Esophagus (tissue), 2 donors: ENCODE data around the gene ADAMTS14. TPM values are rescaled to one million over a fixed set of nuclear protein-coding genes. Genes with fewer than 3 reads are reported as not detected.

Experiments used
- H3K27ac ChIP-seq, 2 donors: one replicate each; pipeline ENCODE4 v1.5.1; 2013; ENCODE audit warnings: low read depth in 2 of 2, mild to moderate bottlenecking in 2 of 2, inconsistent platforms in 1 of 2, low read length in 1 of 2, moderate library complexity in 1 of 2
- H3K27me3 ChIP-seq, 2 donors: one replicate each; pipeline ENCODE4 v1.6.1; 2013; ENCODE audit warnings: low read length in 2 of 2, control low read depth in 1 of 2, mild to moderate bottlenecking in 1 of 2; ENCODE audit not compliant: insufficient read depth in 2 of 2, control insufficient read depth in 1 of 2
- H3K36me3 ChIP-seq, 2 donors: one replicate each; pipeline ENCODE4 v1.6.1; 2013; ENCODE audit warnings: low read length in 1 of 2; ENCODE audit not compliant: control insufficient read depth in 2 of 2, insufficient read depth in 2 of 2
- H3K4me1 ChIP-seq, 2 donors: one replicate each; pipeline ENCODE4 v1.6.1; 2013; ENCODE audit warnings: low read length in 1 of 2; ENCODE audit not compliant: control insufficient read depth in 2 of 2, insufficient read depth in 2 of 2
- H3K4me3 ChIP-seq, 2 donors: one replicate each; pipeline ENCODE4 v1.5.1; 2013; ENCODE audit warnings: low read length in 2 of 2, mild to moderate bottlenecking in 2 of 2, low read depth in 1 of 2, moderate library complexity in 1 of 2
- H3K9me3 ChIP-seq, 2 donors: one replicate each; pipeline ENCODE4 v1.6.1; 2013; ENCODE audit warnings: mild to moderate bottlenecking in 2 of 2, low read depth in 1 of 2, low read length in 1 of 2, moderate library complexity in 1 of 2; ENCODE audit not compliant: control insufficient read depth in 2 of 2, insufficient read depth in 1 of 2
- WGBS, 2 donors: extraction: QIAGEN DNeasy Blood & Tissue Kit; methylation state at CpG; one replicate each; pipeline ENCODE4 v1.1.7; 2013; 5-methylcytosine and 5-hydroxymethylcytosine counted together
- polyA plus RNA-seq, 2 donors: library from polyadenylated mRNA; stranded (reverse); fragments of 200-250 nt; gene quantifications; one replicate each; pipeline ENCODE4 v1.2.3, GENCODE V29; 2013
- donor health status: healthy with polysubstance abuse.
- donor health status: Bipolar disorder and iron deficiency.

The ADAMTS14 gene
- polyA plus RNA-seq, 2 donors: 0.59 to 2.2 TPM

DNA sequence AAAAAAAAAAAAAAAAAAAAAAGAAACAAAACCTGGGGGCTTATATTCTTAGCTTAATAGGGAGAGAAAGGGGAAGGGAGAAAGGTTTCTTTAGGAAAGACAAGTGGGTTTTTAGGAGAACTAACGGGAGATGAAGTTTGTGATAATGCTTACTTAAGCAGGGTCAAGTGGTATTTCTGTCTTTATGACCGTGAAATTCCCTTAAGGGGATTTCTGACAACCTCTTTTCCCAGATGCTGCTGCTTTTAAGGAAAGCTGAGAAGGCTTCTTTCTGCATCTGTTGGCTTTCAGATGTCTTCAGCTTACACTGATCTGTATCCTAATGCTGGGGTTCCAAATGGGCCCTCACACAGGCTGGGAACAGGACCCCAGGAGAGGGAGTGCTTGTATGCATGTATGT is 42.6 kb downstream of the ADAMTS14 start:
- no peak overlapping the region for H3K4me3 ChIP-seq
- 81 to 83% methylated on average over 2 of the region's 2 CpGs for WGBS, 2 donors
- H3K9me3 ChIP-seq: no peaks in the 10 kb centered on the region
- no peaks in the 10 kb centered on the region for H3K27me3 ChIP-seq
- H3K36me3 ChIP-seq: no peaks in the 10 kb centered on the region
- H3K4me1 ChIP-seq: no peaks in the 10 kb centered on the region
- H3K27ac ChIP-seq: no peak overlapping the region

DNA sequence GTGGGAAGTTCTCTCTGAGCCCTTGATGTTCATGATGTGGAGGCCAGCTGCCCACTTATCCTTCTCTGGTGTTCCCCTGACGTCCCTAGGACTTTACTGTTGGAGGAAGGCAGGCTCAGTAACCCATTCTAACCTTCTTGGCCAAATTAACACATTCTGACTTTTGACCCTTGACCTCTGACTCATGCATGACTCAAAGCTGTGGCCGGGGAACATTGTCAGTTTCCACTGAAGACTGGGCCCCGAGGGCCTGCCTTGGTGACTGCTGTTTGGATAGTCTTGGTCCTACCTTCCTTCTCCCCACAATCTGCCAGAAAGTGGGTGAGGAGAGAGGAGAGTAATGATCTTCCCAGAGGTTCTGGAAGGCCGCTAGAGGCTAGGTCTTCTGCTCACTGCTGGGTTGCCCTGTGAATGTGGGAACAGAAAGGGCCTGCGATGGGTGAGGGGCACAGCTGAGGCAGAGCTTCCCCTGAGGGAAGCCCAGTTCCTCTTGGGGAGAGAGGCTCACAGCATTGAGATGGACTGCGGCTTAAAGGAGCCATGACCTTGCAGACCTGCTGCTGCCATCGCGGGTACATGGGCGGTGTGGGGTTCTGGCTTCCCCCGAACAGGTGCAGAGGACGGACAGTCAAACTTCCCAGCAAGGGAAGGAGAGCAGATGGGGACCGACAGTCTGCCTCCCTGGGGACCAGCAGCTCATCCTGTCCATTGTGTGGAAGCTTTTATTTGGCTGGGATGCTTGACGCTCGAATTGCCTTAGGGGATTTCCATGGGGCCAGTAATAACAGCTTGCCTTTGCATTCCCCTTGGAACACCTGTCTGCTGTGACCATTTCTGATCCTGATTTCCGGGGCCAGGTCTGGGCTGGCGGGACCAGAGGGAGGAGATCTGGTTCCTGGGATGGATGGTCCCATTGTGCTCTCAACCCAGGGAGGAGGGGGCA is 43.8 kb downstream of the ADAMTS14 start:
- no peak overlapping the region for H3K4me3 ChIP-seq

DNA sequence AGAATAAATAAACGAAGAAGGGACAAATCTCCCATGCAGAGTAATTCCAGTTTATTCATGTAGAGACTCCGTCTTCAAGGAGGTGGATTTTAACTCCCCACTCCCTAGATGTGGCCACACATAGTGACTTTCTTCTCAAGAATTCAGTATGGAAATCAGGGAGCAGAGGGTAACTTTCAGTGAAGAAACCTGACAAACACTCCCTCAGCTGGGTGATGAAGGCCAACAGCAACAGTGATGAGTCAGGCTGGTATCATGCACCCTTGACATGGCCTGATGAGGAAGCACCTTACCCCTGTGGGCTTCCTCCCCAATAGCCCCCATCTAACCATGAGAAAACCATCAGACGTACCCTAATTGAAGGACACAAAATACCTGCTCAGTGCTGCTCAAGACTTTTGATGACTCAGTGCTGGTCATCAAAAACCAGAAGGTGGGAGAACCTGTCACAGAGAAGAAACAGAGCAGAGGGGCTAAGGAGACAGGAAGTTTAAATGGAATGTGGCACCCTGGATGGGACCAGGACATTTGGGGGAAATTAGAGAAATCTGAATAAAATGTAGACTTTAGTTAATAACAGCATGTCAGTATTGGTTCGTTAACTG is 50.6 kb downstream of the ADAMTS14 start:
- WGBS, 2 donors: 84 to 95% methylated on average over 4 of the region's 4 CpGs
- no peaks in the 10 kb centered on the region for H3K4me1 ChIP-seq

More for the DNA sequence above, 43.8 kb downstream of the ADAMTS14 start:
- H3K9me3 ChIP-seq: no peaks in the 10 kb centered on the region
- no peaks in the 10 kb centered on the region for H3K4me1 ChIP-seq
- no peaks in the 10 kb centered on the region for H3K36me3 ChIP-seq
- 72 to 75% methylated on average over 16 of the region's 16 CpGs for WGBS, 2 donors
- H3K27me3 ChIP-seq: no peaks in the 10 kb centered on the region
- H3K27ac ChIP-seq: no peak overlapping the region

DNA sequence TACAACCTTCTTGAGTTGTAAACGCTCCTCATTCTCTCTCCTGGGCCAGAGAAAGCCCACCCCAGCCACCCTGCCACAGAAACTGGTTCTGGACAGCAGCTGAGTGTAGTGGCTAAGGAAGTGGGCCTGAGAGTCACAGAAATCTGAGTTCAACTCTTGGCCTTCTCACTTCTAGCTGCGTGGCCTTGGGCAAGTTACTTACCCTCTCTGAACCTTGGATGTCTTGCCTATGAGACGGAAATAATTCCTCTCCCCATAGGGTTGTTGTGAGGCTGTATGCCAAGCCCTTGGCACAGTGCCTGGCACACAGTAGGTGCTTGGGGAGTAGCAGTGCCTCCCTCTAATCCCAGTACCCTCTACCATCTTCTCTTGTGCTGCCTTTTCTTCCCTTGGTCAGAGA is 51.5 kb downstream of the ADAMTS14 start:
- Histone ChIP-seq H3K27ac (no peak overlapping the region), H3K27me3 (no peaks in the 10 kb centered on the region), H3K4me3 (no peak overlapping the region), H3K9me3 (no peaks in the 10 kb centered on the region), H3K36me3 (no peaks in the 10 kb centered on the region), H3K4me1 (no peaks in the 10 kb centered on the region)
- WGBS, 2 donors: 89 to 90% methylated on average over 3 of the region's 3 CpGs

More for the DNA sequence above, 50.6 kb downstream of the ADAMTS14 start:
- Histone ChIP-seq H3K27ac (no peak overlapping the region), H3K9me3 (no peaks in the 10 kb centered on the region), H3K4me3 (no peak overlapping the region), H3K27me3 (no peaks in the 10 kb centered on the region), H3K36me3 (no peaks in the 10 kb centered on the region)

DNA sequence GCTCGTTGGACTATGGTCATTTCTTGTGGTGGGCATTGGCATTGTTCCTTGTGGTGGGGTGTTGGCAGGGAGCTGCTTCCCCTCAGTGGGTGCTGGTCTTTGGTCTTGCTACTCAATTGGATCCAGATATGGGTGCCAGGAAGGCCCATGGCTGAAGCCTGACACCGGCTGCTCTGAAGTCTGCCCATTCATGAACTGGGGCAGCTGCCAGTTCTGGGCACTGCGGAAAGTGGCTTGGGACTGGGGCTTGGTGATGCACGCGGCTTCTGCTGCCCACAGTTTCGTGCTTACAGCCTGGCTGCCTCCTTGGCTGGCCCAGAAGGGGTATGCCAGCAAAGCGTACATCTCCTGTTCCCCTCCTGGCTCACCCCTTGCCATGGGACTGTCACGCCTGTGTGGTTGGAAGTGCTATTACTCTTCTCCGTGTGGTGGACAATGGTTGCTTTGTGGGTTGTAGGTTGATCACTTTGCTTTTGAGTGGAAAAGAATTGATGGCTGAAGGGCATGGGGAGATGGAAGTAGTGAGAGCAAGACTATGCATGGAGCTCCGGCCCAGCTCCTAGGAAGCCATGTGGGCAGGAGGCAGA is 54.7 kb downstream of the ADAMTS14 start:
- no peaks in the 10 kb centered on the region for H3K4me1 ChIP-seq
- no peak overlapping the region for H3K27ac ChIP-seq
- H3K9me3 ChIP-seq: no peaks in the 10 kb centered on the region
- no peaks in the 10 kb centered on the region for H3K27me3 ChIP-seq
- no peak overlapping the region for H3K4me3 ChIP-seq
- 89 to 91% methylated on average over 10 of the region's 10 CpGs for WGBS, 2 donors
- peaks cover 0 to 2% of the 10 kb centered on the region in 2 donors for H3K36me3 ChIP-seq

DNA sequence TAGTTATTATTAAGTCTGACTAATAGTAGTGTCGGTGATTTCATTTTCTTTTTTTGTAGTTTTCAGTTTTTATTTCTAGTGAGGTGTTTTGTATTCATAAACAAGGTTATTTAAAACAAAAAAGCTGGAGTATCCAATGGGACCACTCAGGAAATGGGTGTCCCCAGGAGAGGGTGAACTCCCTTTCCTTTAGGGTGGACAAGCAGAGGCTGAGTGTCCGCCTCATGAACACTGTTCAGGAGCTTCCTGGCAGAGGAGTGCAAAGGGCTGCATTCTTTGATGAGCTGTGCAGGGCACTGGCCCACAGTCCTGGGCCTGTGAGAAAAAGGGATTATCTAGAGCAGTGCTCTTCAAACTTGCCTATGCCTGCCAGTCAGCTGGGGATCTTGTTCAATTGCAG is 56.0 kb downstream of the ADAMTS14 start:
- H3K9me3 ChIP-seq: no peaks in the 10 kb centered on the region
- no peak overlapping the region for H3K27ac ChIP-seq
- 70 to 73% methylated on average over 2 of the region's 2 CpGs for WGBS, 2 donors
- no peak overlapping the region for H3K4me3 ChIP-seq
- no peaks in the 10 kb centered on the region for H3K27me3 ChIP-seq
- H3K36me3 ChIP-seq: peaks cover 0 to 2% of the 10 kb centered on the region in 2 donors
- H3K4me1 ChIP-seq: no peaks in the 10 kb centered on the region

DNA sequence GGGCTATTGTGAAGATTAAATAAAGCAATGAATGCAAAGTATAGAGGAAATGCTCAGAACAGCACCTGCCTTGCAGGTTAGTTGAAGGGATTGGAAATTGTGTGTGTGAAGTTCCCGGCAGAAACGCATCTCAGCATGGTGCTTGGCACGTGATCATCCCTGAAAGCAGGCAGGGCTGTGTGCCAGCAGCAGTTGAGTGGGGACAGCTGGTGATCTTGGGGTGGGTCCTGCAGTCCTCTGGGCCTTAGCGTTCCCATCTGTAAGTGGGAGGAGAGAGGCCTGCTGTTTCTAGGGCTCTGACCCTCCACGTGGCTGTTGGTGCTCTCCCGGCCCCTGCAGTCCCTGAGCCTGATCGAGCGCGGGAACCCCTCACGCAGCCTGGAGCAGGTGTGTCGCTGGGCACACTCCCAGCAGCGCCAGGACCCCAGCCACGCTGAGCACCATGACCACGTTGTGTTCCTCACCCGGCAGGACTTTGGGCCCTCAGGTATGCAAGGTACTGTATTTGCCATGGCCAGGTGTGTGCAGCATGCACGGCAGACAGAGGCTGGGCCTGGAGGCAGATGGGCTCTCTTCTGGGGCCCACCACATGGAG is 57.6 kb downstream of the ADAMTS14 start:
- 63 to 75% methylated on average over 16 of the region's 16 CpGs for WGBS, 2 donors
- H3K27me3 ChIP-seq: no peaks in the 10 kb centered on the region
- H3K4me1 ChIP-seq: no peaks in the 10 kb centered on the region
- H3K9me3 ChIP-seq: no peaks in the 10 kb centered on the region
- no peak overlapping the region for H3K4me3 ChIP-seq
- peaks cover 0 to 2% of the 10 kb centered on the region in 2 donors for H3K36me3 ChIP-seq
- no peak overlapping the region for H3K27ac ChIP-seq

DNA sequence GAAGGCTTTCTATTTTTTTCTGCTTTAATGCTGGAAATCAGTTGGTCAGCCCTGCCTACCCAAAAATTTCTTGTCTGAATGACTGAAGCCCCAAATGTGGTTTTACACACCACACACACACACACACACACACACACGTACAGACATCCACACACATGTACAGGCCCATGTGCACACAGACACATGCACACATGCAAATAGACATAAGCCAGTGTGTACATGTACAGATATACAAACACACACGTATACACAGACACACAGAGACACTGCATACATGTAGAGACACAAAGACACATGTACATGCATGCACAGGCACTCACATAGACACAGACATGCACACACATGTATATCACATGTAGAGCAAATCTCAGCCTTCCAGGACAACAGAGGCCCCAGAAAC is 58.6 kb downstream of the ADAMTS14 start:
- 66 to 75% methylated on average over 2 of the region's 2 CpGs for WGBS, 2 donors
- no peaks in the 10 kb centered on the region for H3K4me1 ChIP-seq
- peaks cover 0 to 2% of the 10 kb centered on the region in 2 donors for H3K36me3 ChIP-seq
- H3K27ac ChIP-seq: no peak overlapping the region
- no peak overlapping the region for H3K4me3 ChIP-seq
- no peaks in the 10 kb centered on the region for H3K27me3 ChIP-seq
- no peaks in the 10 kb centered on the region for H3K9me3 ChIP-seq

DNA sequence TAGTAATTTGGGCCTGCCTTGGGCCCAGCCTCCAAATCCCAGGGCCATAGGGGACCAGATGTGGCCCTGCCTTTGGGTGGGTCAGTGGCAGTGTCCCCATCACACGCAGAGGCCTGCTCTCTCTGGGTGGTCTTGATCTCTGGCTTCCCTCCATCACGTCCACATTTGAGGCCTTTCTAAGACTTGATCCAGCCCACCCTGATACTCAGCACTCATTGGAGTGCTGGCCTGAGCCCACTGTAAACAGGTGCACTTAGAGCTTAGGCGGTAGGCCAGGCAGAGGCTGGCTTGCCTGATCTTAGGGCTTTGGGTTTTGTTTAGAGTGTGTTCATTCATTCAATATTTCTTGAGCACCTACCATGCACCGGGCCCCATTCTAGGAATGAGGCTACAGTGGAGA is 60.3 kb downstream of the ADAMTS14 start:
- Histone ChIP-seq H3K27me3 (no peaks in the 10 kb centered on the region), H3K4me3 (no peak overlapping the region), H3K36me3 (peaks cover 0 to 2% of the 10 kb centered on the region in 2 donors), H3K4me1 (no peaks in the 10 kb centered on the region), H3K27ac (no peak overlapping the region), H3K9me3 (no peaks in the 10 kb centered on the region)
- WGBS, 2 donors: 88 to 94% methylated on average over 4 of the region's 4 CpGs
